Suprapubic skin (tissue), 4 donors: ENCODE results near the gene MCTP1.
"Not testable (repeated sequence)": the region's sequence is repeated elsewhere in the genome, so short reads cannot be mapped to it uniquely, and the experiment has no call there.

ENCODE experiments used
- POLR2A ChIP-seq, 2 donors: fragments of 450-650 bp; IDR thresholded peaks; one replicate each; pipeline ENCODE4 v1.6.1; 2017; ENCODE audit warnings: antibody characterized with exemption in 2 of 2, mild to moderate bottlenecking in 2 of 2, moderate library complexity in 2 of 2
- POLR2AphosphoS5 ChIP-seq, 3 donors: sonication (generic); formaldehyde crosslinking; IDR thresholded peaks; one replicate each; pipeline ENCODE4 v1.6.1; 2017; ENCODE audit warnings: antibody characterized with exemption in 3 of 3
- TF ChIP-seq, protein P1 (sequence below), 2 donors: fragments of 200-600 bp in 1 of 2; fragments of 450-650 bp in 1 of 2; sonication (generic) in 1 of 2; IDR thresholded peaks; one replicate each; pipeline ENCODE4 v1.5.1; 2016 to 2019; ENCODE audit warnings: antibody characterized with exemption in 2 of 2, mild to moderate bottlenecking in 1 of 2, moderate library complexity in 1 of 2

DNA sequence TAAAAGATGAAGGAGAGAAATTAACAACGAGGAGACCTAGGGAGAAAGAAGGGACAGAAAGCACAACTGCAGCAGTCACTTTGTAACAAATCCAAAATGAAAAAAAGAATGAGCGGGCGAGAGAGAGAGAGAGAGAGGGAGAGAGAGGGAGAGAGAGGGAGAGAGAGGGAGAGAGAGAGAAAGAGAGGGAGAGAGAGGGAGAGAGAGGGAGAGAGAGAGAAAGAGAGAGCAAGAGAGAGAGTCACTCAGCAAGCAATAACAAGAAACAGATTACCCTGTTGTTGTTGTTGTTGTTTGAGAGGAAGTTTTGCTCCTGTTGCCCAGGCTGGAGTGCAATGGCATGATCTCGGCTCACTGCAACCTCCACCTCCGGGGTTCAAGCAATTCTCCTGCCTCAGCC is 77.1 kb downstream of the MCTP1 start:
- TF ChIP-seq, protein P1, sequence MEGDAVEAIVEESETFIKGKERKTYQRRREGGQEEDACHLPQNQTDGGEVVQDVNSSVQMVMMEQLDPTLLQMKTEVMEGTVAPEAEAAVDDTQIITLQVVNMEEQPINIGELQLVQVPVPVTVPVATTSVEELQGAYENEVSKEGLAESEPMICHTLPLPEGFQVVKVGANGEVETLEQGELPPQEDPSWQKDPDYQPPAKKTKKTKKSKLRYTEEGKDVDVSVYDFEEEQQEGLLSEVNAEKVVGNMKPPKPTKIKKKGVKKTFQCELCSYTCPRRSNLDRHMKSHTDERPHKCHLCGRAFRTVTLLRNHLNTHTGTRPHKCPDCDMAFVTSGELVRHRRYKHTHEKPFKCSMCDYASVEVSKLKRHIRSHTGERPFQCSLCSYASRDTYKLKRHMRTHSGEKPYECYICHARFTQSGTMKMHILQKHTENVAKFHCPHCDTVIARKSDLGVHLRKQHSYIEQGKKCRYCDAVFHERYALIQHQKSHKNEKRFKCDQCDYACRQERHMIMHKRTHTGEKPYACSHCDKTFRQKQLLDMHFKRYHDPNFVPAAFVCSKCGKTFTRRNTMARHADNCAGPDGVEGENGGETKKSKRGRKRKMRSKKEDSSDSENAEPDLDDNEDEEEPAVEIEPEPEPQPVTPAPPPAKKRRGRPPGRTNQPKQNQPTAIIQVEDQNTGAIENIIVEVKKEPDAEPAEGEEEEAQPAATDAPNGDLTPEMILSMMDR (IDR thresholded peaks at IDR 0.05) = not testable (repeated sequence)
- TF ChIP-seq POLR2A, POLR2AphosphoS5 (IDR thresholded peaks at IDR 0.05): not testable (repeated sequence)
